K562 (cell line): ENCODE measurements around the gene FAM111B. TPM values are rescaled to one million over a fixed set of nuclear protein-coding genes. Genes with fewer than 3 reads are reported as not detected.

Experiments used
- ADNP ChIP-seq: fragments of 200-800 bp; sonication (Bioruptor generic); IDR thresholded peaks from 2 replicates; pipeline ENCODE4 v1.6.1; 2016; ENCODE audit warnings: missing genetic modification characterization, missing compliant biosample characterization
- CBFB ChIP-seq: sonication (generic); formaldehyde crosslinking; IDR thresholded peaks from 2 replicates; pipeline ENCODE4 v1.4.0; 2020; ENCODE audit warnings: mild to moderate bottlenecking, missing genetic modification reagents
- CSDE1 ChIP-seq, 2 experiments: fragments of 450-650 bp; IDR thresholded peaks; 2 replicates each; pipeline ENCODE4 v1.6.1; 2016; ENCODE audit warnings: mild to moderate bottlenecking in 1 of 2
- GABPA ChIP-seq: fragments of 200-800 bp; sonication (Bioruptor generic); conservative IDR thresholded peaks from 2 replicates; pipeline ENCODE4 v1.6.1; 2016; ENCODE audit warnings: low read depth, missing genetic modification characterization, missing compliant biosample characterization
- HNRNPUL1 ChIP-seq: fragments of 200-400 bp; formaldehyde crosslinking; IDR thresholded peaks from 2 replicates; pipeline ENCODE4 v1.6.1; 2017; ENCODE audit warnings: low read length
- IFI16 ChIP-seq: fragments of 250-450 bp; sonication (Bioruptor Pico); IDR thresholded peaks from 2 replicates; pipeline ENCODE4 v2.1.2; 2022; ENCODE audit warnings: mild to moderate bottlenecking, inconsistent platforms
- KAT2B ChIP-seq: IDR thresholded peaks from one replicate; pipeline ENCODE4 v1.6.1; 2012; ENCODE audit warnings: low read depth, mild to moderate bottlenecking, control low read depth, inconsistent platforms, low read length, moderate library complexity
- L3MBTL2 ChIP-seq: fragments of 450-650 bp; IDR thresholded peaks from 2 replicates; pipeline ENCODE4 v1.6.1; 2016; ENCODE audit warnings: mild to moderate bottlenecking, moderate library complexity
- NFYB ChIP-seq: IDR thresholded peaks from 2 replicates; pipeline ENCODE4 v1.6.1; 2011; ENCODE audit warnings: mild to moderate bottlenecking, moderate library complexity; ENCODE audit not compliant: insufficient read length; ENCODE audit errors: extremely low read depth
- OTX1 ChIP-seq: fragments of 450-650 bp; formaldehyde crosslinking; IDR thresholded peaks from 2 replicates; pipeline ENCODE4 v1.4.0; 2022; ENCODE audit warnings: mild to moderate bottlenecking
- SAFB2 ChIP-seq: fragments of 200-400 bp; formaldehyde crosslinking; IDR thresholded peaks from 2 replicates; pipeline ENCODE4 v1.6.1; 2018; ENCODE audit warnings: borderline replicate concordance, low read length, low read depth, moderate library complexity; ENCODE audit not compliant: severe bottlenecking
- SREBF2 ChIP-seq: sonication (generic); formaldehyde crosslinking; IDR thresholded peaks from 2 replicates; pipeline ENCODE4 v1.4.0; 2020; ENCODE audit warnings: mild to moderate bottlenecking, missing genetic modification reagents
- SRSF9 ChIP-seq: fragments of 200-400 bp; formaldehyde crosslinking; IDR thresholded peaks from 2 replicates; pipeline ENCODE4 v1.6.1; 2017; ENCODE audit warnings: low read depth, low read length, borderline replicate concordance
- XRCC4 ChIP-seq: IDR thresholded peaks from one replicate; pipeline ENCODE4 v1.6.1; 2011; ENCODE audit not compliant: insufficient read depth, insufficient read length; ENCODE audit errors: extremely low read depth
- ZC3H8 ChIP-seq: fragments of 450-650 bp; IDR thresholded peaks from 2 replicates; pipeline ENCODE4 v1.6.1; 2017
- ZFX ChIP-seq: sonication (generic); formaldehyde crosslinking; IDR thresholded peaks from 2 replicates; pipeline ENCODE4 v1.8.0; 2022; ENCODE audit warnings: mild to moderate bottlenecking, missing genetic modification reagents, moderate library complexity
- ZNF121 ChIP-seq: sonication (generic); formaldehyde crosslinking; conservative IDR thresholded peaks from 2 replicates; pipeline ENCODE4 v1.8.0; 2022; ENCODE audit warnings: missing genetic modification reagents
- ZNF175 ChIP-seq: fragments of 200-800 bp; sonication (Bioruptor generic); IDR thresholded peaks from 2 replicates; pipeline ENCODE4 v1.6.1; 2016; ENCODE audit warnings: low read depth, mild to moderate bottlenecking, missing genetic modification characterization, missing compliant biosample characterization
- ZNF24 ChIP-seq: fragments of 450-650 bp; IDR thresholded peaks from 2 replicates; pipeline ENCODE4 v1.6.1; 2016
- ZNF253 ChIP-seq: fragments of 250-450 bp; sonication (Bioruptor Pico); conservative IDR thresholded peaks from 2 replicates; pipeline ENCODE4 v1.6.1; 2021; ENCODE audit warnings: mild to moderate bottlenecking
- ZNF282 ChIP-seq: sonication (generic); formaldehyde crosslinking; IDR thresholded peaks from 2 replicates; pipeline ENCODE4 v1.8.1; 2023; ENCODE audit warnings: missing genetic modification reagents
- ZNF431 ChIP-seq: sonication (generic); formaldehyde crosslinking; IDR thresholded peaks from 2 replicates; pipeline ENCODE4 v1.8.0; 2022; ENCODE audit warnings: mild to moderate bottlenecking, missing genetic modification reagents
- ZNF561 ChIP-seq: fragments of 450-650 bp; formaldehyde crosslinking; conservative IDR thresholded peaks from 2 replicates; pipeline ENCODE4 v1.4.0; 2020; ENCODE audit warnings: mild to moderate bottlenecking, moderate library complexity
- ZNF57 ChIP-seq: fragments of 450-650 bp; formaldehyde crosslinking; IDR thresholded peaks from 2 replicates; pipeline ENCODE4 v1.4.0; 2020; ENCODE audit warnings: mild to moderate bottlenecking, moderate library complexity
- ZNF717 ChIP-seq: fragments of 250-450 bp; sonication (Bioruptor Pico); IDR thresholded peaks from 2 replicates; pipeline ENCODE4 v1.5.0; 2021
- ZNF778 ChIP-seq: fragments of 450-650 bp; formaldehyde crosslinking; IDR thresholded peaks from 2 replicates; pipeline ENCODE4 v1.4.0; 2020; ENCODE audit warnings: mild to moderate bottlenecking, moderate library complexity
- polyA plus RNA-seq, 8 experiments: library from polyadenylated mRNA; depleted of rRNA in 4 of 8; stranded (reverse) in 5 of 8; unstranded in 3 of 8; fragments of >200 nt; fragmentation: Nextera tagmentation in 2 of 8; fragmentation: Illumina TruSeq in 1 of 8; extraction: Ambion mirVana in 2 of 8; extraction: Trizol in 1 of 8; gene quantifications; 2 replicates each; pipeline versions ENCODE4 v1.2.1 to v1.2.3, GENCODE V29; 2011 to 2014; ENCODE audit warnings: inconsistent platforms in 1 of 8, missing spikeins in 1 of 8
- total RNA-seq, 7 experiments: library from RNA; depleted of rRNA in 6 of 7; stranded (reverse); fragments of >200 nt in 6 of 7; fragmentation: Illumina TruSeq in 2 of 7; extraction: Trizol in 2 of 7; gene quantifications; 2 replicates each; pipeline versions ENCODE4 v1.2.1 to v1.2.3, GENCODE V29; 2011 to 2021; ENCODE audit warnings: low replicate concordance in 1 of 7
- TF ChIP-seq, protein P1 (sequence below), 2 experiments: fragments of 450-650 bp; IDR thresholded peaks; 2 replicates each; pipeline ENCODE4 v1.6.1; 2016
- TF ChIP-seq, protein P2 (sequence below): fragments of 450-650 bp; formaldehyde crosslinking; IDR thresholded peaks from 2 replicates; pipeline ENCODE4 v1.4.0; 2022; ENCODE audit warnings: mild to moderate bottlenecking, moderate library complexity
- TF ChIP-seq, protein P3 (sequence below): fragments of 250-450 bp; sonication (Bioruptor Pico); IDR thresholded peaks from 2 replicates; pipeline ENCODE4 v1.8.0; 2022; ENCODE audit warnings: moderate library complexity, mild to moderate bottlenecking, inconsistent platforms

FAM111B gene
- total and polyA plus RNA-seq, 9 of the 15 experiments (the other 6 are each of a cell fraction or from before 2014, with no cell fraction given), result 0.01 to 0.33 (median 0.06) TPM; not detected in 5

DNA sequence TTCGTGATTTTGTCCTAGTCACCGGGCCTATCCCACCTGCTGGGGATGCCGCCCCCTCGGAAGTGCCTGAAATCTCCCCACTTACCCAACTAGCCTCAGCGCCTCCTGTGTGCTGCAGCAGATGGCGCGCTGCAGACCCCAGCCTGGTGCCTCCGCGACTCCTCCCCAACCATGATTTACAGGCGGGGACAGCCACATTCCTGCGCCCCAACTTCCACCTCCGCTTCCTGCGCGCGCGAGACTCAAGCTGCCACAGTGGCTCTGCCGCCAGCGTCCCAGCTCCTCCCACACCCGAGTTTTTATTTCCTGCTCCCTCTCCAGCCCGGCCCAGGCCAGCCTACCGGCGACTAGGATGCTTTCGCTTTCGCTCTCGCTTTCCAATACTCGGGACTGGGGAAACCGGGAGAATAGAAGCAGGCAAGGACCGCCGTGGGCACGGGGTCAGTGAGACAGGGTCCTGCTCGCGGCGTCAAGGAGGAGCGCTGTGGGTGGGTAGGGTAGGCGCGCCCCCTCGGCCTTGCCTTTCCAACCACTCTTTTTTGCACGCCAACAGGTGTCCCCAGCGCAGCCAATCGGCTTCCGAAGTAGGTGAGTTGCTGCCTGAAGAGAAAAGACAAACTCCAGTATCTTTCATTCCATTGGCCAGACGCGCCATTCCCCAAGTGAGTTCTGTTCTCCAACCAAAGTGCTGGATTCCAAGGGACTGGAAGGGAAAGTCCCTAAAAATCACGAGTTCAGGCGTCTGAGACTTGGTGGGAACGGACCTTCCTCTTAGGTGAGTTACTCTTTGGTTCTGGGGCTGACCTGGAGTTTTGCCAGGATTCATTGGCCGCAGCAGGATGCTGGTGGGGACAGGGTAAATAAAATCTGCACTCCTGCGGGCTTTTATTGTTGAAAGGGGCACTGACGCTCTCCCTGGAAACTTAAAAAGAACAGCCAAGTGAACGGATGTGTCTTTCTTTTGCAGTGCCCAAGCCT is 35.8 kb downstream of the FAM111B start, which contains the start of gene FAM111A (continued):
- TF ChIP-seq, protein P1, sequence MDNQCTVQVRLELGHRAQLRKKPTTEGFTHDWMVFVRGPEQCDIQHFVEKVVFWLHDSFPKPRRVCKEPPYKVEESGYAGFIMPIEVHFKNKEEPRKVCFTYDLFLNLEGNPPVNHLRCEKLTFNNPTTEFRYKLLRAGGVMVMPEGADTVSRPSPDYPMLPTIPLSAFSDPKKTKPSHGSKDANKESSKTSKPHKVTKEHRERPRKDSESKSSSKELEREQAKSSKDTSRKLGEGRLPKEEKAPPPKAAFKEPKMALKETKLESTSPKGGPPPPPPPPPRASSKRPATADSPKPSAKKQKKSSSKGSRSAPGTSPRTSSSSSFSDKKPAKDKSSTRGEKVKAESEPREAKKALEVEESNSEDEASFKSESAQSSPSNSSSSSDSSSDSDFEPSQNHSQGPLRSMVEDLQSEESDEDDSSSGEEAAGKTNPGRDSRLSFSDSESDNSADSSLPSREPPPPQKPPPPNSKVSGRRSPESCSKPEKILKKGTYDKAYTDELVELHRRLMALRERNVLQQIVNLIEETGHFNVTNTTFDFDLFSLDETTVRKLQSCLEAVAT (IDR thresholded peaks at IDR 0.05), result no peak
- TF ChIP-seq ZNF431 (CRISPR knock-in tag) (no peak), ZC3H8 (no peak), ZNF24 (0 out of 2 replicates have a peak, but pooled peaks have one; percentile 6), OTX1 (no peak), CSDE1 (IDR thresholded peaks at IDR 0.05) (no peak), XRCC4 (no peak), ZNF175 (no peak), ZNF57 (CRISPR knock-in tag) (no peak), GABPA (tag) (peak; percentile 76), L3MBTL2 (peak; percentile 64), SREBF2 (no peak), ZNF561 (no peak), ADNP (tag) (no peak), CBFB (no peak), ZNF778 (CRISPR knock-in tag) (no peak), ZNF717 (CRISPR knock-in tag) (no peak), ZFX (peak; percentile 44), HNRNPUL1 (no peak), SAFB2 (no peak), IFI16 (CRISPR knock-in tag) (no peak), ZNF282 (CRISPR knock-in tag) (no peak), ZNF121 (CRISPR knock-in tag) (no peak), SRSF9 (no peak), NFYB (peak; percentile 53), ZNF253 (CRISPR knock-in tag) (no peak), KAT2B (no peak)
- TF ChIP-seq, protein P2, sequence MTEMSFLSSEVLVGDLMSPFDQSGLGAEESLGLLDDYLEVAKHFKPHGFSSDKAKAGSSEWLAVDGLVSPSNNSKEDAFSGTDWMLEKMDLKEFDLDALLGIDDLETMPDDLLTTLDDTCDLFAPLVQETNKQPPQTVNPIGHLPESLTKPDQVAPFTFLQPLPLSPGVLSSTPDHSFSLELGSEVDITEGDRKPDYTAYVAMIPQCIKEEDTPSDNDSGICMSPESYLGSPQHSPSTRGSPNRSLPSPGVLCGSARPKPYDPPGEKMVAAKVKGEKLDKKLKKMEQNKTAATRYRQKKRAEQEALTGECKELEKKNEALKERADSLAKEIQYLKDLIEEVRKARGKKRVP (CRISPR knock-in tag), result no peak
- TF ChIP-seq, protein P3, sequence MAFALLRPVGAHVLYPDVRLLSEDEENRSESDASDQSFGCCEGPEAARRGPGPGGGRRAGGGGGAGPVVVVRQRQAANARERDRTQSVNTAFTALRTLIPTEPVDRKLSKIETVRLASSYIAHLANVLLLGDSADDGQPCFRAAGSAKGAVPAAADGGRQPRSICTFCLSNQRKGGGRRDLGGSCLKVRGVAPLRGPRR, result no peak
